GM18505 (cell line): ENCODE results near the gene SLC25A14.
"Not testable (repeated sequence)": the region's sequence is repeated elsewhere in the genome, so short reads cannot be mapped to it uniquely, and the experiment has no call there.

ENCODE experiments used
- ATAC-seq: cut with Tn5 transposase; IDR thresholded peaks from one replicate; pipeline ENCODE4 v1.9.1; 2021; ENCODE audit not compliant: unreplicated experiment
- POLR2A ChIP-seq: IDR thresholded peaks from 4 replicates; pipeline ENCODE4 v1.6.1; 2011; ENCODE audit warnings: borderline replicate concordance; ENCODE audit not compliant: insufficient read depth, insufficient read length; ENCODE audit errors: extremely low read depth

Gene SLC25A14

GRCh38 chrX:130336531-130336930, 3.2 kb upstream of the SLC25A14 start:
- no peak for TF ChIP-seq POLR2A
- ATAC-seq, result no peak

- not testable (repeated sequence) for ATAC-seq
Observed at GRCh38 chrX:130338869-130339268, 850 bp upstream of the SLC25A14 start.

DNA sequence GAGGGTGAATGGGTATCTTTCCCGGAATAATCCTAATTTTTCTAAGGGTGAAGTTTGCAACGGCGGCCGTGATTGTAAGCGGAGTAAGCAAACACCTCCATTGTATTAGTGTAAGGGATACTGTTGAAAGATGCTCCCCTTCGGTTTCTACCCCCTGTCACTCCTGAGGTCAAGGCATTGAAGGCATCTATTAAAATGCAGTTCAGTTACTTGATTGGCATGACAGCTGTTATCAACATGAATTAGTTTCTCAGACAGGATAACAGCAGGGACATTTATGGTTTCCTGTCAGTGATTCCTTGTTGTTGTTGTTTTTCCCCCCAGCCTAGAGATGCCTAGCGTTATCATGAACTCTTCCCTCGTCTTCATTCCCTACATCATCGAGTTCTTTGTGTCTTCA, 552 bp downstream of the SLC25A14 start:
- TF ChIP-seq POLR2A, result no peak
- no peak for ATAC-seq

- no peak for TF ChIP-seq POLR2A
- no peak for ATAC-seq
Observed at GRCh38 chrX:130343411-130343810, 3.7 kb downstream of the SLC25A14 start.

DNA sequence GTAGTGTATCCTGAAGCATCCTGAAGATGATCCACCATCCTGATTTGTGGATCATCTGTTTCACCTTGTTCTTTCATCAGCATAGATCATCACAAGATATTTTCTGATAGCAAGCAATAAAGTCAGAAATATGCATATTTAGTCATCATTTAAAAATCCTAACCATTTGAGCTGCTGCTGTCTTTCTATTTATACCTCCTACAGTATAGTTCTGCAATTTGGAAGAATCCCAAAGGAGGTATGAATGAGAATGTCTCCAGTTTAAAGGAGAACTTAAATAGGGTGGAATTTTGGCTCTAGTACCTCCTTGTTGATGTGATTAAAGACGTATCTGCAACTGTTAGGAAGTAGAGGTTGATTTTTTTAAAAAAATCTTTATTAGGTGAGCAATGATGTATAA, 7.6 kb downstream of the SLC25A14 start:
- no peak for TF ChIP-seq POLR2A
- no peak for ATAC-seq

DNA sequence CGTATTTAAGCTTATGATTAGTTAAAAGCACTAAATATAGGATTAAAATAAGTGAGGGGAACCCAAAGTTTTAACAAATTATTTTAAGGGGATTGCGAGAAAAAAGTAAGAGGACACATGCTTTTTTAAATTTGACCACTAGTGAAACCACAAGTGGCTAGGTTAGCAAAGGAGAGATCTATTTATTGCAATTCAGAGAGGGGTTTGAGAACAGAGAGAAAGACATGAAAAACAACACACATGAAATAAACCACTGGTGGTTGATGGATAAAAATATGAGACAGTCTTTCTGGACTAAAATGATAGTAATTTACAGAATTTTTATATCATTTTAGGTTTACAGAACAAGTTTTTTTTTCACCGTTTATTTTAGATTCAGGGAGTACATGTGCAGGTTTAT, 11.8 kb downstream of the SLC25A14 start:
- no peak for TF ChIP-seq POLR2A
- no peak for ATAC-seq

- ATAC-seq, result not testable (repeated sequence)
Observed at GRCh38 chrX:130352050-130352449, 12.3 kb downstream of the SLC25A14 start.

DNA sequence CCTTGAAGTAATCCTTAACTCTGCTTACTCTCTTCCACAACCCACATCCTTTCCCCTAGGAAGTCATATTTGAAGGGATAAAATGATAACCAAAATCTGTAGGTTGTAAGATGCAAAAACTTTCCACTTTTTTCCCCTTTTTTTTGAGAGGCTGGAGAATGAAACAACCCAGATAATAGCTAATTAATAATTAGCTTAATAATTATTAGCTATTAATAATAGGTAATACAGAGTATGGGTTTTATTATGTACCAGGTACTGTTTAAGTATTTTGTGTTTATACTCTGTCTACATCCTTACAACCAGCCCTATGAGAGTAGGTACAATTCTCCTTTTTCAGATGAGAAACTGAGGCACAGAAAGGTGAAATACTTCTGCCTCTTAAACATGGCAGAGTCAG, 36.4 kb downstream of the SLC25A14 start:
- no peak for ATAC-seq

DNA sequence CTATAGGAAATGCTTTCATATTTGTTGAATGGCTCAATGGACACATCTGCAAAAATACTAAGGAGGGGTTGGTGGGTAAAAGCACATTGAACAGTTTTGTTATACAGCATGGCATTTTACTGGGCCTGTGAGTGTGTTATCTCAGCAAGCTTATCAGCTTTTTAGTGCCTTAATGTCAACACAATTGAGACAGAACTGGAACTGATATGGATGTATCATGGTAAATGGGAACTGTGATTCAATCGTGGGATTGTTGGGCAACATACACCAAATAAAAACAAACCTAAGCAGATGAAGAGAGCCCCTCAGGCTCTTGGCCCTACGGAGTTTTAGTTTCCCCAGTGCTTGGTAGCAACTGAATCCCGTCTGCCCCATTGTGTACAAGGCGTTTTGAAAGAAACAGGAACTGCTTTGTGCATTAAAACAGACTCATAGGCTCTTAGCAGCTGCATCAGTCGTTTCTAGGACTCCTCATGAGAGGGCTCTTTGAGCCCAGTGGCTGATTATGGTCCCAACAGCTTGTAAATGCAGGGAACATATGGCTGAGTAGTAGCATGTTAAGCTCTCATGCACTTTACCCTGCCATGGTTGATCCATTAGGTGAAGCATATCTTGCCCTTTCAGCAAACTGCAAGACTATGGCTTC, 38.4 kb downstream of the SLC25A14 start:
- no peak for ATAC-seq
- no peak for TF ChIP-seq POLR2A

More for the DNA sequence above, 36.4 kb downstream of the SLC25A14 start:
- no peak for TF ChIP-seq POLR2A

DNA sequence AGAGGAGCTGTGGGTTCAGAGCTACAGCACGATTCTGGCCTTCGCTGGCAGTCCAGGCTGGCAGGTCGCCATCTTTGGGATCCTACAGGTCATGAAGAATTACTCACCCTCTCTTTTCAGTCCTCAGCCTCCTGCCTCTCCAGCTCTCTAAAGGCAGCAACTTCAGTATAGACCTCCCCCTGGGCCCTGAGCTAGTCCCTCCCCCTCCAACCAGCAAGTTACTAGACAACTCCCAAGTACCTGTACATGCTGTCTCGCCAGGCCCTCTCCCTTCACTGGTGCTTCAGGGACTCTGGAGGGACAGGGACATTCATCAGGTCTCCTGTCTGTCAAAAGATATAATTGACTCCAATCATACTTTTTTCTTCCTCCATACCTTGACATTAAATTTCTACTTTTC, 45.8 kb downstream of the SLC25A14 start, which contains the start of gene GPR119:
Gene GPR119 (minus strand): TSS at position 155 of the 400 bp plus-strand sequence. CDS start 227 bp downstream, outside the sequence.
- ATAC-seq, result no peak

DNA sequence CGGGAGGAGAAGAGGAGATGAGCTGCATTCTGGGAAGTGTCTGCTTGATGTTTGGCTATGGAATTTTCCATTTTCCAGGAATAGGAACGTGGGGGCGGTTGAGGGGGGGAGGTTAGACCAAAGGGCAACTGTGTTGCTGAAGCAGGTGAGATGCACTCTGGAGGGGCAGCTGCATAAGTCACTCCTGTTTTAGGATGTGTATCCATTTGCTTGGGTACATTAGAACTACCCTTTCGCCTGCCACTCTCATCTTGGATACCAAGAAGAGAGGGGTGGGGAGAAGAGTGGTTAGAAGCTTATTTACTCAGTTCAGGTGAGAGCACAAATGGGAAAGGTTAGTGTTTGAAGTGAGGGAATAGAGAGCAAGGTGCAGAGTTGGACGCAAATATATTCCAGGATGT, 46.7 kb downstream of the SLC25A14 start:
- no peak for ATAC-seq

More for the DNA sequence above, 45.8 kb downstream of the SLC25A14 start, which contains the start of gene GPR119:
- no peak for TF ChIP-seq POLR2A

GRCh38 chrX:130393451-130394074, 53.8 kb downstream of the SLC25A14 start:
- ATAC-seq, result no peak
- no peak for TF ChIP-seq POLR2A

More for the DNA sequence above, 46.7 kb downstream of the SLC25A14 start:
- TF ChIP-seq POLR2A, result no peak

GRCh38 chrX:130395341-130395740, 55.6 kb downstream of the SLC25A14 start:
- no peak for ATAC-seq
- TF ChIP-seq POLR2A, result no peak

- ATAC-seq, result peak; percentile 94
- peak; percentile 79 for TF ChIP-seq POLR2A
Observed at GRCh38 chrX:130401415-130402207, 61.9 kb downstream of the SLC25A14 start, which contains the start of gene RBMX2. TSS of gene RBMX2 (plus strand) at chrX:130401987. CDS start at chrX:130402033, 46 bp downstream.
